DMS79 treated with DMSO at 0.1 percent for 48 hours (cell line): ENCODE results near the gene RAB1A.
"Not testable (repeated sequence)": the region's sequence is repeated elsewhere in the genome, so short reads cannot be mapped to it uniquely, and the experiment has no call there.

Experiments used
- DNase-seq: peaks from one replicate; lab custom pipeline; 2025; lab: John Stamatoyannopoulos, UW

RAB1A gene

DNA sequence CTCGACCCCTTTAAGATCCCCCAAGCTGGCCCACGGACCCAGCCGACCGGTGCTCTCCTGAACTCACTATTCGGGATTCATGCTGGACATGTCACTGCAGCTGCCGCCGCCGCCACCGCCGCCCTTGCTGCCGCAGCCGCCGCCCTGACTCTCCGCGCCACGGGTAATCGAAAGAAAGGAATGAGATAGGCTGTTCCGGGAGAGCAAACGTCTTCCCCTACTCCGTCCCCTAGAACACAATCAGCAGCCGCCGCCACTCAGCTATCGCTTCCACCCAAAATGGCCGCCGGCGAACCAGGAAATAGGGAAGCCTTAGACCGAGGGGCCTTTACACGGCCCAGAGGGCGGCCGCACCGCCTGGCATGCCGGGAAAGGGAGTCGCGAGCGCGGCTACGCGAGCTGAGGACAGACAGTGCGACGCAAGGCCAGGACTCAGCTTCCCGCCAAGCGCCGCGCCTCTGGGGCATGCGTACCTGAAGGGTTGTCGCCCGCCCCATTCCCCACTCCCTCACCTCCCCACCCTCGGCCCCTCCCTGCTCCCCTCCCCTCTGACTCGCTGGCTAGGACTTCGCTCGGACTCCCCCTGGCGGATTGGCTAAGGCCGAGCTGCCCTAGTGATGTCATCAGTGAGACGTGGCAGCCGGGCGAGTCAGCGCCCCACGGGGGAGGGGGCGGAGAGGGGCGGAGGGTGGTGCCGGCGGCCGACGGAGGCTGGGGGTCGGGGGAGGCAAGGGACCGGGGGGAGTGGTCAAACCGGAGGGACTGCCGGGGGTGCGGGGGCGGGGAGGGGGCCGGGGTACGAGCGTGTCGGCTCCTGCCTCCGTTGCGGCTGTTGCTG lies at the start of gene RAB1A:
Gene RAB1A, minus strand, starts transcription at position 281 of the 838 bp plus-strand sequence. Its CDS starts 191 bp downstream, at position 90.
- peak; percentile 95 for DNase-seq

DNA sequence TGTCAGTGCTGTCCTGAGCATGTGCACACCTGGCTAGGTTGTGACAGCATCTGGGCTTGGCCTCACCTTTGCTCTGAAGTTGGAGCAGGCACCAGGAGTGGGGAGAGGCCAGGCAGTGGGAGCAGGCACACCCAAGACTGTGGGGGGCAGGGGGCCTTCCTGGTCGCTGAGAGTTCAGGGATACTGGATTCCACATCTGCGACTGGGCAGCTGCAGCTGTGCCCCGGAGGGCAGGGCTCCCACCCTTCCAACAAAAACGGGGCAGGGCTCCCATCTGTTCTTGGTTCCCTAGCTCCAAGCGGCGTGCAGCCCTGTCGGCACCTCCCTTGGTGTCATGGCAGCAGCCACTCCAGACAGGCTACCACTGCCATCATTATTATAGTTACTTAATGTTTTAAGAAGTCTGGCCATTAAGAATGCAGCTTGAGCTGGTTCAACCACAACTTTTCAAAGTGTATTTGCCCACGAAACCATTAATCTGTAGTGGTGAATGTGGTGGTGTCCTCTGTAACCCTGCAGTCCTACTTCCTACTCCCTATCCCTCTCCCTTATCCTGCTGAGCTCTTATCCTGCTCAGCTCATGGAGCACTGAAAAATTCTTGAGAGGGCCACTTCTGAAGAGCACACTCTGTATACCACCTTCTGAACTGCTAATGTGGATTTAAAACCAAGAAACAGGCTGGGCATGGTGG lies 48.0 kb upstream of the RAB1A start:
- peak; percentile 57 for DNase-seq

DNA sequence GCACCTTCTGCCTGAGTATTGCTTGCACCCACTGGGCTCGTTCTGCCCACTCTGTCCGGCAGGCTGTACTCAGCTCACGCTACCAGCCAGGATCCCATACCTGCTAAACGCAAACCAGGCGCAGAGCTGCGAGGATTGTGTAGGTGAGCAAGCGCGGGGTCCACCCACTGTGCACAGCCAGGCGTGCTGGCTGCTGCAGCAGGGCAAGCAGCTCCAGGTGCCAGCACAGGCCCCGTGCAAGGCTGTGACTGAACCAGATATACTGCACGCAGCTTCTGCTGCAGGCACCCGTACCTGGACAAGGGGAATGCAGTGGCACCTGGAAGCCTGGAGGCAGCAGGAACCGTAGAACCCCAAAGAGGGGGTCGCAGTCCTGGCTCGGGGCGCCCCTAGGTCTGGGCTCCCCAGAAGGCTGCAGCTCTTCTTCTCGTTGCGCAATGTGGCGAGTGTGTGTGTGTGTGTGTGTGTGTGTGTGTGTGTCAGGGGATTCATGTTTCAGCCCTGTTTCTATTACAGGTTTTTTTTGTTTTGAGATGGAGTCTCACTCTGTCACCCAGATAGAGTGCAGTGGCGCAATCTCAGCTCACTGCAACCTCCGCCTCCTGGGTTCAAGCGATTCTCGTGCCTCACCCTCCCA lies 46.1 kb upstream of the RAB1A start:
- no peak for DNase-seq

DNA sequence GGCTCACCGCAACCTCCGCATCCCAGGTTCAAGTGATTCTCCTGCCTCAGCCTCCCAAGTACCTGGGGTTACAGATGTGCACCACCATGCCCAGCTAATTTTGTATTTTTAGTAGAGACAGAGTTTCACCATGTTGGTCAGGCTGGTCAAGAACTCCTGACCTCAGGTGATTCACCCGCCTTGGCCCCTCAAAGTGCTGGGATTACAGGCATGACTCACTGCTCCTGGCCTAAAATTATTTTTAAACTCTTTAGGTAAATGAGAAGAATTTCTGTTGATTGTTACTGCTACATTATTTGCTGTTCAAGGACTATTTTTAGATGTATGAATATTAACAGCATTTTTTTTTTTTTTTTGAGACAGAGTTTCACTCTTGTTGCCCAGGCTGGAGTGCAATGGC lies 44.1 kb upstream of the RAB1A start:
- DNase-seq = not testable (repeated sequence)

DNA sequence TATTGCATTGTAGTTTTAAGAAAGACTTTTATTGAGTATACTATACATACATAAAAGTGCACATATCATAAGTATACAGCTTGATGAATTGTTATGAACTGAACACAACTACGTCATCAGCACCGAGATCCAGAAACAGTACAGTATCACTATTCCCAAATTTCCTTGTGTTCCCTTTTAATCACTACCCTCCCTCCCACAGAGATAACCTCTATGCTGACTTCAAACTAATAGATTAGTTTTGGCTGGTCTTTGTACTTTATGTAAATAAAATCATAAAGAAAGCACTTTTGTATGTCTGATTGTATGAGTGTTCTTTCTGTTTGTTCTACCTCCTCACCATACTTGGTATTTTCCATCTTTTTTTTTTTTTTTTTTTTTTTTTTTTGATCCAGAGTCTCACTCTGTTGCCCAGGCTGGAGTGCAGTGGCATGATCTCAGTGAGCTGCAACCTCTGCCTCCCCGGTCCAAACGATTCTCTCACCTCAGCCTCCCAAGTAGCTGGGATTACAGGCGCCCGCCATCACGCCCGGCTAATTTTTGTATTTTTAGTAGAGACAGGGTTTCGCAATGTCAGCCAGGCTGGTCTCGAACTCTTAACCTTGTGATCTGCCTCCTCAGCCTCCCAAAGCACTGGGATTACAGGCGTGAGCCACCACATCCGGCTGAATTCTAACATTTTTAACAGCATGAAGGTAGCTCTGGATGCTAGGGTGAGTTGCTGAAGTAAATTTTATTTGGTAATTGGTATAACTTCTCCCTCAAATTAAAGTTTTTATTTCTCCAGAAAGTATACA lies 43.3 kb upstream of the RAB1A start:
- no peak for DNase-seq

DNA sequence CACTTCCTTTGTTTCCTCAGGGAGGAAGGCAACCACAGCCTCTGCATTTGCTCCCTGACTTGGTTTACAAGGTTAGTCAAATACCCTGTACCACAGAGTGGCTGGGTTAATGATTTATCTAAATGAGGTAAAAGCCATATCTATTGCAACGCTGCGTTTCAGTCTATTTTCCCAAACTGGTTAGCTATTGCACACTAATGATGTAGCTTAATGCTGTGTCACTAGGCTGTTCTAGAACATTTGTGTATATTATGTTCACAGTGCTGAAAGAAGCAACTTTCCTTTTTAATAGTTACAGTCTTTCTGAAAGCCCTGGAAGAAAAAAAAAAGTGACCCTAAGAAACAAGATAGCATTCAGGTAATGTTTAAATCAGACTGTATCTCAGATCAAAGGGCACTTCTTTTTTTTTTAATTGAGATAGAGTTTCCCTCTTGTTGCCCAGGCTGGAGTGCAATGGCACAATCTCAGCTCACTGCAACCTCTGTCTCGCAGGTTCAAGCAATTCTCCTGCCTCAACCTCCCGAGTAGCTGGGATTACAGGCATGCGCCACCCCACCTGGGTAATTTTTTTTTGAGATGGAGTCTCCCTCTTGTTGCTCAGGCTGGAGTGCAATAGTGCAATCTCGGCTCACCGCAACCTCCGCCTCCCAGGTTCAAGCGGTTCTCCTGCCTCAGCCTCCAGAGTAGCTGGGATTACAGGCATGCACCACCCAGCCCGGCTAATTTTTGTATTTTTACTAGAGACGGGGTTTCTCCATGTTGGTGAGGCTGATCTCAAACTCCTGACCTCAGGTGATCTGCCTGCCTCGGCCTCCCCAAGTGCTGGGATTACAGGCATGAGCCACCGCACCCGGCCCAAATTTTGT lies 40.9 kb upstream of the RAB1A start:
- not testable (repeated sequence) for DNase-seq

DNA sequence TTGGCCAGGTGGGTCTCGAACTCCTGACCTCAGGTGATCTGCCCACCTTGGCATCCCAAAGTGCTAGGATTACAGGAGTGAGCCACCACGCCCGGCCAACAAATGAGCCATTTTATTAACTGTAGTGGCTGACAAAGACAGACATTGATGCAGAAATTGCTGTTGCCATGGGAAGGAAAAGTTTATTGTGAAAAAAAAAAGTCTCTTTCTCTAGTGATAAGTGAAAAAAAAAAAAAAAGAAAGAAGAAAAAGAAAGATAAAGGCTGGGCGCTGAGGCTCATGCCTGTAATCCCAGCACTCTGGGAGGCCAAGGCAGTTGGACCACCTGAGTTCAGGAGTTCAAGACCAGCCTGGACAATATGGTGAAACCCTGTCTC lies 39.8 kb upstream of the RAB1A start:
- no peak for DNase-seq

DNA sequence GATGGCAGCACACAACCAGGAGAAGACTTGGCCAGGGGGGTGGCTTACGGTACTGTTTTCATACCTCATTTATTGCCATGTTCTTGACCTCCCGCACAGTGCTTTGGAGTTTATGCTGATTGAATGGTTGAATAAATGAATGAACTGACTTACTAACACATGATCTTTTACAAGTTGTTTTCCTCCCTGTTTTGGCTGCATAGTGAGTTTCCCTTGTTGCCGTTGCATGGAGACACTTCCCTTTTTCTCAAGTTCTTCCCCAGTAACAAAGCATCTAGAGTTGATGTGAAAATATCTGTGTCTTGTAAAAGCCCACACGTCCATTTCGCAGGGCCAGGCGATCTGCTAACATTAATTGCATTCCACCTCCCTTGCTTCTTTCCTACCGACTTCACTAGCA lies 35.7 kb upstream of the RAB1A start:
- DNase-seq = no peak

DNA sequence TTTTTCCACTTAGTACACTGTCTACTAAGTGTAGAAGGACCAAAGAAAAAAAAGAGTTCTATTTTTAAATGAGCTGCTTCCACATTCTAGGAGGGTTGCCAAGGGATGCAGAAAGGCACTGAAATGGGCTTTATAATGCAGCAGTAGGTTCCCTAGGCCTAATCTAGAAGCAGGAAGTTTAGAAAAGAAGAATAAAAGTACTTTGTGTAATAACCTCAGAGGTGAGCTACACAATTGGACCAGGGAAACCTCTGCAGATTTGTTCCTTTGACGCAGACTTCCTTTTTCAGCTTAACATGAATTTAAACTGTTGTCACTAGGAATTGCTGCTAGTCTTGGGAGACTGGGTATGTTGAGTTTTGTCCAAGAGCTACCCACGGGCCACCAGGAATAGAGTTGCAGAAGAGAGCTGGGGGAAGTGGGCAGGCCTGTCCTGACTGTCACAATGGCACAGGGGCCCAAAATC lies 34.6 kb upstream of the RAB1A start:
- no peak for DNase-seq

DNA sequence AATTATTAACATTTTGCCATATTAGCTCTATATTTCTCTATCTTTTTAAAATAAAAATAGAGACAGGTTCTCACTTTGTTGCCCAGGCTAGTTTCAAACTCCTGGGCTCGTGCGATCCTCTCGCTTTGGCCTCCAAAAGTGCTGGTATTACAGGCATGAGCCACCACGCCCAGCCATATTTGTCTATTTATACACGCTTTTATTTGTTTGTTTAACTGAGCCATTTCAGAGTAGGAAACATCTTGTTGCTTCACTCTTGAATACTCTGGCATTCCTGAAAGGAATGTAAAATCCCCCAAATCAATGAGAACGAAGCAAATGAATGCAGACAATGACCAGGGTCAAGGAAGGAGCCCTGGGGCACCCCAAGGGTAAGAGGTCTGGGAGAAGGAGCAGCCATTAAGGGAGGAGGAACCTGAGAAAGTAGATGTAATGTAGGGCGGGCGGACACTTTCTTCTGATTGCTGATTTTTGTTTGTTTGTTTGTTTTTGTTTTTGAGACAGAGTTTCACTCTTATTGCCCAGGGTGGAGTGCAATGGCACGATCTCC lies 31.7 kb upstream of the RAB1A start:
- no peak for DNase-seq

DNA sequence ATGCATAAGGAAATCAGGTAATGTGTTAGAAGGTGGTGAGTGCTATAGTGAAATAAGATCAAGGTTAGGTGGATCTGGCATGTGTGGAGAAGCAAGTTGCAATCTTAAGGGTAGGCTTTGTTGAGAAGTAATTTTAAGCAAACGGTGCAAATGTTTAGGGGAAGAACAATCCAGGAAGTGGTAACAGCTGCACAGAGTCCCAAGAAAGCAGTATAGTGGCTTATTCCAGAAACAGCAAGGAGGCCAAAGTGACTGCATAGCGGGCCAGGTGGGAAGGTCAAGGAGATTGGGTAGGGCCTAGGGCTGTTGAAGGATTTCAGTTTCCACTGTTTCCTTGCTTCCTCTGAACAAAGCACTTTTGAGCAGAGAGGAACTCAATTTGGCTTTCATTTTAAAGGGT lies 30.0 kb upstream of the RAB1A start:
- no peak for DNase-seq

DNA sequence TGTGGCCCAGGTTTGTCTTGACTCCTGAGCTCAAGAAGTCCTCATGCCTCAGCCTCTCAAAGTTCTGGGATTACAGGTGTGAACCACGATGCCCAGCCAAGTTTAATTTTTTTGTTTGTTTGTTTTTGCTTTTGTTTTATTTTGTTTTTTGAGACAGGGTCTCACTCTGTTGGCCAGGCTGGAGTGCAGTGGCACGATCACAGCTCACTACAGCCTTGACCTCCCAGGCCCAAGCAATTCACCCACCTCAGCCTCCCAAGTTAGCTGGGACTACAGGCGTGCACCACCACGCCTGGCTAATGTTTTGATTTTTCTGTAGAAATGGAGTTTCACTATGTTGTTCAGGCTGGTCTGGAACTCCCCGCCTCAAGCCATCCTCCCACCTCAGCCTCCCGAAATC lies 29.4 kb upstream of the RAB1A start:
- no peak for DNase-seq

DNA sequence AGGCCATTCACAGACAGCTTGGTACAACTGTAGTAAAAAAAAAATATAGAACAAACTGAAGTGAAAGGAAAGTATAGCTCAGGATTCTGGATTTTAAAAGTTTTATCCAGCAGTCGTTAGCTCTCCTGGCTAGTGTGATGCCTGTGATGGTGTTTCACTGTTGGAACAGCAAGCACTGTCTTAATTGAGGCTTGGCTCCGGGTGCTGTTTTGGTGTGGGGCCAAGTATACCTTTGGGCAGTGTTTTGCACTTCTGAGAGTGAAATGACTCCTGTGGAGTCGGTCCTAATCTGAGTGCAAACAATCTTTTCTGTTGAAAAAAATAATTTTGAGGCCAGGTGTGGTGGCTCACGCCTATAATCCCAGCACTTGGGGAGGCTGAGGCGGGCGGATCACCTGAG lies 28.7 kb upstream of the RAB1A start:
- DNase-seq = no peak

DNA sequence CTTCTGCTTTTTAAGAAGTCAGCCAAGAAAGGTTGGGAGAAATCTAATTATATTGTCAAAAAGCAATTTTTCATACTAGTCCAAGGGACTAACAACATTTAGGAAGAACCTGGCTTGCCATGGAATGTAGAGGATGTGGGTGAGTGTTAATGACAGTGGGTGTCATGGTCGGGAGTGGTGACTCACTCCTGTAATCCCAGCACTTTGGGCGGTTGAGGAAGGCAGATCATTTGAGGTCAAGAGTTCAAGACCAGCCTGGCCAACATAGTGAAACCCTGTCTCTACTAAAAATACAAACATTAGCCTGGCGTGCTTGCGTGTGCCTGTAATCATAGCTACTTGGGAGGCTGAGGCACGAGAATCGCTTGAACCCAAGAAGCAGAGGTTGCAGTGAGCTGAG lies 27.9 kb upstream of the RAB1A start:
- not testable (repeated sequence) for DNase-seq

DNA sequence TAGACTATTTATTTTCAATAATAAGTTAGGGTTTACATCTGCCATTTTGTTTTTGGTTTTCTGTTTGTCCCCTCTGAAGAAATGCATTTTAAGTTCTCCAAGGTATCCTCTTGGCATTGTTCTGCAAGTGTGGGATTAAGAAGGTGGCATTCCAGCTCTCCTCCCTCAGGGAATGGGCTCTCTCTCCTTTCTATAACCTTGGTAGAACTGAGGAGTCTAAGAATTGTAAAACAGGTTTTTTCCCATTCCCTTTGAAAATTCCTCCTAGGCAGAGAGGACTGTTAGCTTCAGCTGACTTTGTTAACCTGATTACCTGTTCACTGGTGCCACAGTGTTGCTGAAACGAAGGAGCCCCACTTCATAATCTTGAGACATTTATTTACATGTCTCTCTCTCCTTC lies 26.1 kb upstream of the RAB1A start:
- DNase-seq = no peak

DNA sequence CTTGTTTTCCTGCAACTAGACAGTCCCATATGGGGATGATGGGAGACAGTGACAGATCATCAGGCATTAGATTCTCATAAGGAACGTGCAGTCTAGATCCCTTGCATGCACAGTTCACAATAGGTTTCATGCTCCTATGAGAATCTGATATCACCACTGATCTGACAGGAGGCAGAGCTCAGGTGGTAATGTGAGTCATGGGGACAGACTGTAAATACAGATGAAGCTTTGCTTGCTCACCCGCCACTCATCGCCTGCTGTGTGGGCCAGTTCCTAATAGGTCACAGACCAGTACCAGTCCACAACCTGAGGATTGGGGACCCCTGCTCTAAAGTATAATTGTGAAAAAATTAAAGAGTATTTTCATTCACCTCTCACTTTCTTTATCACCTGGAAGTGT lies 23.6 kb upstream of the RAB1A start:
- no peak for DNase-seq

DNA sequence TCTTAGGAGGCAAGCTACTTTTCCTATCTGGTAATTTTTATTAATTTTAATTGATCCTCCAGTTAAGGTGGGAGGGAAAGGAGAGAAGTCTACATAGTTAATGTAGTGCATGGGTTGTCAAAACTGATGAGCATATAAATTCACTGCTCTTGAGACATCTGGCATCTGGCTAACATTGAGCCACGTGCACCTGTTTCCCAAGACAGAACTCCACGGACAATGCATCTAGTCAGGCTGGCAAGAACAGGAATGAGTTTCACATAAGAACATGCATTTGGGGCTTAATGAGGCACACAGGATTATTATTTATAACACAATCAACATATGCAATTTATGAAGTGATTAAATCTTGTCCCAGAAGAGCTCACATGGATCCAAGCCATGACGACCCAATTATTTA lies 16.2 kb upstream of the RAB1A start:
- no peak for DNase-seq

DNA sequence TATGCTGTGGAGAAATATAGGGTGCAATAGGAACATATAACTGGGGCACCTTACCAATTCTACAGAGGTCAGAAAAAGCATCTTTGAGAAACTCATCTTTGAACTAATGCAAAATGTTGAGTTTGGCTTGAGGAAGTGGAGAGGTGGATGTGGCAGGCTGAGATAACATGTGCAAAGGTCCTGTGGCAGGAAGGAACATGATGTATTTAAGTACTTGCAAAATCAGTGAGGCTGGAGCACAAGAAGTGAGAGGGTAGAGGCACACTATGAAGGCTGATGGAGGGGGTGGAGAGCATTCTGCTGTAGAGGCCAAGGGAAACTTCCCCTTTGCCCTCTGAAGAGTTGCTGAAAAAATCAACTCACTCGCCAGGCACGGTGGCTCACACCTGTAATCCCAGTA lies 14.7 kb upstream of the RAB1A start:
- no peak for DNase-seq

DNA sequence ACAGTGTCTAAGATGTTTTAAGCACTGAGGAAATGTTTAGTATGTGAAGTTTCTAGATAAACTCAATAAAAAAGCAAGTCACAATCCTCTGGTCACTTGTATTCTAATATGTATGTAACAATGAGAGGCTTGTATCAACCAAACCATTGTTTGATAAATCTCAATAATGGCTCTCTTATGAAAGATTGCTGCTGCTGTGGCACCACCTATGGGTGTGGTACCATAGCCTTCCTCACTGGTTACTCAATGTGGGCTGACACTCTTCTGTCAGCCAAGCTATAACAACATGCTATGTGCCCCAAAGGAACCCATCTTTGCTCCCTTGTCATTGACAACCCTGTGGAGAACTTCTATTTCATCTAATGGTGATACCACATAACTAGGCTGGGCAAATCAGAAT lies 12.6 kb upstream of the RAB1A start:
- DNase-seq = no peak

DNA sequence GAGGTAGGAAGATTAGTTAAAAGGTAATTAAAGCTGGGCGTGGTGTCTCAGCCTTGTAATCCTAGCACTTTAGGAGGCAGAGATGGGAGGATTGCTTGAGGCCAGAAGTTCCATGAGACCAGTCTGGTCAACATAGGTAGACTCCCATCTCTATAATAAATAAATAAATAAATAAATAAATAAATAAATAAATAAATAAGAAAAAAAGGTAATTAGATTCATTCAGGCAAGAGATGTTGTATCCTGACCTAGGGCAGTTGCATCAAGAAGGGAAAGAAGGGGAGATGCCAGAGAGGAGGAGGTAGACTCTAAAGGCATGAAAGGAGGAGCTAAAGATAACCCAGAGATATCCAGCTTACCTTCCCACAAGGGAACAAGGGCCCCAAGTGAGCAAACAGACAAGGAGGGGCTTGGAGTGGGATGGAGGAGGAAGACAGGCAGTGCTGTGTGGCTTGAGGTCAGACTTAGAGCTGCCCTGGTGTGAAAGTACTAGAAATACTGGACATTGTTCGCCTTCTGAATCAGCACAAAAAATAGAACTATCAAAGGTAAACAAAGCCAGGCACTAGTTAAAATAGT lies 7.4 kb upstream of the RAB1A start:
- DNase-seq = no peak

DNA sequence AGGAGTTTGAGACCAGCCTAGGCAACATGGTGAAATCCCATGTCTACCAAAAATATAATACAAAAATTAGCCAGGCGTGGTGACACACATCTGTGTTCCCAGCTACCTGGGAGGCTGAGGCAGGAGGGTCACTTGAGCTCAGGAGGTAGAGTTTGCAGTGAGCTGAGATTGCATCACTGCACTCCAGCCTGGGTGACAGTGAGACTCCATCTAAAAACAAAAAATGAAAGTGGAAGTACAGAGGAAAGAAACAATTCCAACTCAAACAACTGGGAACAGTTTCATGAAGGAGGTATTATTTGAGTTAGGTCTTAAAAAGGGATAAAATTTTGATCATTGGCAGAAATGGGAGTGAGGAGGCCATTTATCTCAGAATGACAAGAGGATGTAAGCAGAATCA lies 6.3 kb upstream of the RAB1A start:
- no peak for DNase-seq
